Mucosa of rectum (tissue), 2 donors: ENCODE results near the gene PIGT.
A peak's percentile ranks its signal among the peaks of the same experiment; 100 is the strongest.

Experiments
- H3K27ac ChIP-seq, 2 donors: one replicate each; pipeline ENCODE4 v1.7.0; 2013; ENCODE audit warnings: inconsistent platforms in 2 of 2, low read depth in 2 of 2, low read length in 2 of 2
- H3K27me3 ChIP-seq, 2 donors: one replicate each; pipeline ENCODE4 v1.7.0; 2013; ENCODE audit warnings: low read length in 2 of 2; ENCODE audit not compliant: control insufficient read depth in 2 of 2, insufficient read depth in 2 of 2
- H3K36me3 ChIP-seq, 2 donors: one replicate each; pipeline ENCODE4 v1.7.0; 2013; ENCODE audit warnings: low read length in 2 of 2; ENCODE audit not compliant: control insufficient read depth in 2 of 2, insufficient read depth in 2 of 2
- H3K4me1 ChIP-seq, 2 donors: one replicate each; pipeline ENCODE4 v1.7.0; 2013; ENCODE audit warnings: low read length in 2 of 2, mild to moderate bottlenecking in 1 of 2; ENCODE audit not compliant: control insufficient read depth in 2 of 2, insufficient read depth in 2 of 2
- H3K4me3 ChIP-seq, 2 donors: one replicate each; pipeline ENCODE4 v1.7.0; 2013; ENCODE audit warnings: low read length in 2 of 2
- H3K9ac ChIP-seq, 2 donors: one replicate each; pipeline ENCODE4 v1.7.0; 2013; ENCODE audit warnings: low read length in 2 of 2, low read depth in 1 of 2, mild to moderate bottlenecking in 1 of 2
- H3K9me3 ChIP-seq, 2 donors: one replicate each; pipeline ENCODE4 v1.7.0; 2013; ENCODE audit warnings: low read length in 2 of 2; ENCODE audit not compliant: control insufficient read depth in 2 of 2
- donor health status: healthy.
- donor health status: Normal muscosa, but diverticular disease.

The PIGT gene

DNA sequence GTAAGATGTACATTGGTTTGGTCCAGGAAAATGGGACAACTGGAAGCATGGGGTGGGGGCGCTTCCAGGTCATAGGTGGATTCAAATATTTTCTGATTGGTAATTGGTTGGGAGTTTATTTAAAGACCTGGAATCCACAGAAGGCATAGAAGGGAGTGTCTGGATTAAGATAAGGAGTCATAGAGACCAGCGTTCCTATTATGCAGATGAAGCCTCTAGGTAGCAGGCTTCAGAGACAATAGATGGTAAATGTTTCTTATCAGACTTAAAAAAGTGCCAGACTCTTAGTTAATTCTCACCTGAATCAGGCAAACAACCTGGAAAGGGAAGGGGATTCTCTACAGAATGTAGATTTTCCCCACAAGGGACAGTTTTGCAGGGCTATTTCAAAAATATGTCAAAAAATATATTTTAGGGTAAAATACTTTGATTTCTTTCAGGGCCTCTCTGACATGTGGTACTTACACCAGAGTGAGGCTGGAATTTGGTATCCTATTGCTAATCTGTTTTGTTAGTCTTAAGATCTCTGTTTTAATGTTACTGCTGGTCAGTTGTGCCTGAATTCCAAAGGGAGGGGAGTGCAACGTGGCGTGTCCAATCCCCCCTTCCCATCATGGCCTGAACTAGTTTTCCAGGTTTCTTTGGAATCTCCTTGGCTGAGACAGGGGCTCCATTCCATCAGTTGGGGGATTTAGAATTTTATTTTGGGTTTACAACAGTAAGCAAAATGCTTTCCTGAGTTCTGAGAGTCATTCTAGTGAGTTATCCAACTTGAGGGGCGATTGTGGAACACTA is 25.1 kb downstream of the PIGT start:
- no peak overlapping the region for H3K4me3 ChIP-seq
- no peaks in the 10 kb centered on the region for H3K27me3 ChIP-seq
- no peak overlapping the region for H3K9ac ChIP-seq
- no peak overlapping the region for H3K27ac ChIP-seq
- H3K9me3 ChIP-seq, result no peaks in the 10 kb centered on the region
- no peaks in the 10 kb centered on the region for H3K36me3 ChIP-seq
- H3K4me1 ChIP-seq, result no peaks in the 10 kb centered on the region

DNA sequence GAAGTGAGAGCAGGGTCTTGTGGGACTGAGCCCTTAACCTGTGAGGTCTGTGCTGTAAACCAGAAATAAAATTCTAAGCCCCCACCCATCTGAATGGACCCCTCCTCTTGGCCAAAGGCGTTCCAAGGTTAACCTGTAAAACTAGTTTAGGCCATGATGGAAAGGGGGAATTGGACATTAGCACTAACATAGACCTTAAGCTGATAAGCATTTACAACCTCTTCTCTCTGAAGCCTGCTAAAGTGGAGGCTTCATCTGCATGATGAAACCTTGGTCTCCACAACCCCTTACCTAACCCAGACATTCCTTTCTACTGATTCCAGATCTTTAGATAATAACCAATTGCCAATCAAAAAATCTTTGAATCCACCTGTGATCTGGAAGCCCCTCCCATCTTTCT is 25.8 kb downstream of the PIGT start:
- H3K9me3 ChIP-seq, result no peaks in the 10 kb centered on the region

DNA sequence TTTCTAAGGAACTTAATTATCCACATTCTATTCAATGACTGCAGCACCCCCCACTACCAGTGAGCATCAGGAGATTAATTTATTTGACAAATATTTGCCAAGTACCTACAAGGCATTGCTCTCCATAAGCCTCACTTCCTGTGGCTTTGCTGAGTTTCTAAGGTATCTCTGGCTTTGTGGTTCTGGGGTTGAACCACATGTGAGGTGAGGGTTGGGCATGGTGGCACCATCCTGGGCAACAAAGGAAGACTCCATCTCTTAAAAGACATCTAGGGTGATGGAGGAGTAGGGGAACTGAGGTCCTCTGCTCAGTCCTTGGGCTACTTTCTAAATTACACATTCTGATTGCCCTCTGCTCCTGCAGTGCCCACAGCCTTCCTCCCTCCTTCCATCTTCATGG is 28.1 kb downstream of the PIGT start:
- no peaks in the 10 kb centered on the region for H3K27me3 ChIP-seq
- H3K9ac ChIP-seq, result no peak overlapping the region
- no peaks in the 10 kb centered on the region for H3K9me3 ChIP-seq
- H3K4me1 ChIP-seq, result no peaks in the 10 kb centered on the region
- H3K4me3 ChIP-seq, result no peak overlapping the region
- H3K27ac ChIP-seq, result no peak overlapping the region
- no peaks in the 10 kb centered on the region for H3K36me3 ChIP-seq

More for the DNA sequence above, 25.8 kb downstream of the PIGT start:
- Histone ChIP-seq H3K4me3 (no peak overlapping the region), H3K27ac (no peak overlapping the region), H3K9ac (no peak overlapping the region), H3K36me3 (no peaks in the 10 kb centered on the region), H3K4me1 (no peaks in the 10 kb centered on the region), H3K27me3 (no peaks in the 10 kb centered on the region)

DNA sequence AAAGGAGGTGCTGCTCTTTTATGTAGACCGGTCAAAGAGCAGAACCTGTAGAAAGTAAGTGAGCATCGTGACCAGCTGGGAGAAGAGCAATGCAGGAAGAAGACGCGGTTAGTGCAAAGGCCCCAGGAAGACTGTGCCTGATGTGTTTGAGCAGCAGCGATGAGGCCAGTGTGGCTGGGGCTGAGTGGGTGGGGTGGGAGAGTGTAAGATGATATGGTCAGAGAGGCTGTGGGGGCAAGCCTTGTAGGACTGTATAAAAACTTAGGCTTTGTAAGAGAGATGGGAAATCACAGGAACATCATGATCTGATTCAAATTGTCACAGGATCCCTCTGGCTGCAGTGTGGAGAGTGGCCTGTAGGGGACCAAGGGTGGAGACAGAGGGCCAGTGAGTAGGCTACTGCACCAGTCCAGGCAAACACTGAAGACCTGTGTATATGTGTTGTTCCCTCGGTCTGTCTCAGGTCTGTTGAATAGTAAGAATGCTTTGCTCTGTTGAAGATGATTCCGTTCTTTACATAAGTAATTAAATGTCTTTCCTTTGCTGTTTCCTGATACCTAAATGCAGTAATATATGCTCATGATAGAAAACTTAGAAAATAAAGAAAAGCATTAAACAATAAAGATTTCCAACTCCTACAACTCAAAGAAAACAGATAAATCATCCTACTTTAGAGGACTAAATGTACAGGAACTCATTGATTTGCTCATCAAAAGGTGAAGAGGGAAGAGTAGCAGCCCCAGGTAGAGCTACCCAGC is 30.0 kb downstream of the PIGT start:
- no peaks in the 10 kb centered on the region for H3K36me3 ChIP-seq
- H3K4me1 ChIP-seq, result peaks cover 7 to 8% of the 10 kb centered on the region in 2 donors
- H3K27ac ChIP-seq, result no peak overlapping the region
- H3K27me3 ChIP-seq, result no peaks in the 10 kb centered on the region
- H3K9me3 ChIP-seq, result no peaks in the 10 kb centered on the region
- H3K9ac ChIP-seq, result no peak overlapping the region
- no peak overlapping the region for H3K4me3 ChIP-seq

DNA sequence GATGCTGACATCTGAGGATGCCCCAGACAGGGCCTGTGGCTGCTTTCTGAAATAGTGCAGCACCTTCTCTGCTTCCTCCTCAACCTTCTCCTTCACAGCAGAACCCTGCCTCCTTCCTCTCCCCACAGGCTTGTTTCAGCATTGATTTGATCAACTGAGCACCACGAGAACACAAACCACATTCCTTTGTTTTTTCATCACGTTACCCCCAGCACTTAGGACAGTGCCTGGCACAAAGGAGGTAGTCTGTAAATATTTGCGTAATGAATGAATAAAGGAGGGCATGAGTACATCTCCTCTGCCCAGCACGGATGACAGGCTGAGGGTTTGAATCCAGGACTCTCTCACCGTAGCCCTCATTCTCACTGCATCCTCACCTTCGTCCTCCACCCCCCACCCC is 32.3 kb downstream of the PIGT start:
- Histone ChIP-seq H3K4me3 (no peak overlapping the region), H3K9ac (no peak overlapping the region), H3K27me3 (no peaks in the 10 kb centered on the region), H3K4me1 (peaks cover 7 to 8% of the 10 kb centered on the region in 2 donors), H3K27ac (no peak overlapping the region), H3K9me3 (no peaks in the 10 kb centered on the region), H3K36me3 (no peaks in the 10 kb centered on the region)

DNA sequence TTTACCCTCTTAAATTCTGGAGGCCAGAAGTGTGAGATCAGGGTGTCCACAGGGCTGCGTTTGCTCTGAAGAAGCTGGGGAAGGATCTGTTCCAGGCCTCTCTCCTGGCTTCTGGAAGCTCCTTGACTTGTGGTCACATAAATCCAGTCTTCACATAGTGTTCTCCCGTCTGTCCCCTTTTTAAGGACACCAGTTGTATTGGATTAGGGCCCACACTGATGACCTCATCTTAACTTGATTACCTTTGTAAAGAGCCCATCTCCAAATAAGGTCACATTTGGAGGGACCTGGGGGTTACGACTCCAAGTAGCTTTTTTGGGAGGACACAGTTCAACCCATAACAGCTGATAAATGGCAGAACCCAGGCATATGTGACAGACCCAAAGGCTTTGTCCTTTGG is 33.6 kb downstream of the PIGT start:
- H3K9ac ChIP-seq, result no peak overlapping the region
- peaks cover 7 to 8% of the 10 kb centered on the region in 2 donors for H3K4me1 ChIP-seq
- no peaks in the 10 kb centered on the region for H3K9me3 ChIP-seq
- H3K27me3 ChIP-seq, result no peaks in the 10 kb centered on the region
- no peak overlapping the region for H3K4me3 ChIP-seq
- no peaks in the 10 kb centered on the region for H3K36me3 ChIP-seq
- peak overlapping the region; percentile 49 to 66 for H3K27ac ChIP-seq

DNA sequence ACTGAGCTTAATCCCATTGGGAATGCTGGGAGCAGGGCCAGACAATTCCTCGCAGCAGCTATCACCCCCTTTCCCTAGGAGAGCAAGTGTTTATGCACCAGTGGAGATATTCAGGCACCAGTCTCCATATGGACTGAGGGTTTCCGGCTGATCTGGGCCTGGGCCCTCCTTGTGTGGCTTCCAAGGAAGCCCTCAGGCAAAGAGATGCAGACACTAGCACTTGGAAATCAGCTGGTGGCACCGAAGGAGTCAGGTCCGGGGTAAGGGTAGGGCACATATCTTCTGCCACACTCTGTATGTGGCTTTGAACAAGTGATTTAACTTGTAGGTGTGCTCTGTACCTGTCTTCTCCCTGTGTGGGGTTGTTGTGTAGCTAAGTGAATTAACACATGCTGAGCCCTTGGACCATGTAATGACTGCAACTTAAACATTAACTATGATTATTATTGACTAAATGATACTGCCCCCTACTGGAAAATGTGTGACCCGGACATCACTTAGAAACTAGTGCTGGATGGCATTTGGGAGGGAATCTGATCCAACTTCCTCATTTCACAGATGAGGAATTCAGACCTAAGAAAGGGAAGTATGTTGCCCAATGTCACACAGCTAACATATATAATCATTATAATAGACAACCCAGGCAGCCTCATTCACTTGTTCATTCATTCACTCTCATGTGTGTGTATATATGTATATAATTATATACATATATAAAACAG is 34.3 kb downstream of the PIGT start:
- no peak overlapping the region for H3K4me3 ChIP-seq
- no peaks in the 10 kb centered on the region for H3K36me3 ChIP-seq
- H3K4me1 ChIP-seq, result peaks cover 7 to 8% of the 10 kb centered on the region in 2 donors
- H3K27ac ChIP-seq, result peak overlapping the region; percentile 38 to 49
- no peaks in the 10 kb centered on the region for H3K27me3 ChIP-seq
- H3K9me3 ChIP-seq, result no peaks in the 10 kb centered on the region
- H3K9ac ChIP-seq, result peak overlapping the region in 1 of 2 donors; percentile 32

DNA sequence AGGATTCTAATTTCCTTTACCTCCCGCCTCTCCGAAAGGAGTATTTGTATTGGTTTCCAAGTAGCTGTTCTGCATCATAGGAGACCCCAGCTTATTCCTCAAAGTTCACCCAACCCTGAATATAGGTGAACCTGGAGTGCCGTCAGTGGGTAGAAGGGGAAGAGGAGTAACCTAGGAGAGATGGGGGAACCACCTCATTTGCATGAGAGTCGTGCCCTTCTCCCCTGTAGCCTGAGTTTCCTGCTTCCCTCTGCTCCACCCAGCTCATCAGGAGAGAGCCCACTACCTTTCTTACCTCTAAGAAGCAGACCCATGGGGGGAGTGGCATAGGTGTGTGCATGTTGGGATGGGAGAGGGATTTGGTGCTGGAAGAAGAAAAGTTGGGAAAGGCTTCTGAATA is 36.3 kb downstream of the PIGT start:
- H3K4me3 ChIP-seq, result no peak overlapping the region
- H3K4me1 ChIP-seq, result peaks cover 7 to 8% of the 10 kb centered on the region in 2 donors
- no peak overlapping the region for H3K9ac ChIP-seq
- H3K27ac ChIP-seq, result no peak overlapping the region
- H3K36me3 ChIP-seq, result no peaks in the 10 kb centered on the region
- no peaks in the 10 kb centered on the region for H3K9me3 ChIP-seq
- no peaks in the 10 kb centered on the region for H3K27me3 ChIP-seq

DNA sequence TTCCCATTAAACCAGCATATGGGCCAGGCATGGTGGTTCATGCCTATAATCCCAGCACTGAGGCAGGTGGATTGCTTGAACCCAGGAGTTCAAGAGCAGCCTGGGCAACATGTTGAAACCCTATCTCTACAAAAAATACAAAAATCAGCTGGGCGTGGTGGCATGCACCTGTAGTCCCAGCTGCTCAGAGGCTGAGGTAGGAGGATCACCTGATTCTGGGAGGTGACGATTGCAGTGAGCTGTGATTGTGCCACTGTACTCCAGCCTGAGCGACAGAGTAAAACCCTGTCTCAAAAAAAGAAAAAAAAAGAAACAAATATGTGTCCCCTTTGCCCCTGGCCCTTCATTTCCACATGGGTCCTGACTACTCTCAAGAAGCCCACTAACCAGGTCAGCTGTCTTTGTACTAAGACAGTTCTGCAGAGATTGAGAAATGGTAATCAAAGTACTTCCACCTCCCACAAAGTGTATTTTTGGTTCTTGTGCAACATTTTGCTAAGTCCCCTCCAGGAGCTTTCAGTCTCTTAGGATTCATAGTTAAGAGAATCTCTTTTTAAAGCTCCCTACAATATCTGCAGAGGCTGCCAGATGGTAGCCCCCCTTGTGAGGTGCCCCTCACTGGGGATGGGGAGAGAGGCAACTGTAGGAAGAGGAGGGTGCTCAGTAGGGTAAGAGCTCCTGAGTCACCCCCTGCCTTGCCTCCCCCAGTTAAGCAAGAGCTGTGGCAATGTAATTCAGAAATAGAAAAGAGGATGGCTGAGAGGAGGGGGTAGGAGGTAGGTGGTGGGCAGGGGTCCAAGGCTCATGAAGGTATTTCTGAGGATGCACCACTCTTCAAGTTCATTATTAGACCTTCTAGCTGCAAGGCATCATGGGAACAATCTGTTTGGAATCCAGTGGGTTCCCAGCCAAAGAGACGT is 37.1 kb downstream of the PIGT start:
- Histone ChIP-seq H3K4me1 (peaks cover 7 to 8% of the 10 kb centered on the region in 2 donors), H3K27me3 (no peaks in the 10 kb centered on the region), H3K4me3 (no peak overlapping the region), H3K36me3 (no peaks in the 10 kb centered on the region), H3K27ac (no peak overlapping the region), H3K9me3 (no peaks in the 10 kb centered on the region), H3K9ac (no peak overlapping the region)
